Body of pancreas (tissue), 4 donors: ENCODE measurements around the gene CTNND2.

Experiments
- CTCF ChIP-seq, 7 experiments: fragments of 450-650 bp in 4 of 7; fragments of 200-600 bp in 3 of 7; sonication (generic) in 3 of 7; IDR thresholded peaks; one replicate each; pipeline ENCODE4 v1.5.1; 2016 to 2019; ENCODE audit warnings: antibody characterized with exemption in 7 of 7
- POLR2A ChIP-seq, 3 donors: fragments of 450-650 bp; IDR thresholded peaks; one replicate each; pipeline ENCODE4 v1.6.1; 2016; ENCODE audit warnings: antibody characterized with exemption in 3 of 3, mild to moderate bottlenecking in 2 of 3

DNA sequence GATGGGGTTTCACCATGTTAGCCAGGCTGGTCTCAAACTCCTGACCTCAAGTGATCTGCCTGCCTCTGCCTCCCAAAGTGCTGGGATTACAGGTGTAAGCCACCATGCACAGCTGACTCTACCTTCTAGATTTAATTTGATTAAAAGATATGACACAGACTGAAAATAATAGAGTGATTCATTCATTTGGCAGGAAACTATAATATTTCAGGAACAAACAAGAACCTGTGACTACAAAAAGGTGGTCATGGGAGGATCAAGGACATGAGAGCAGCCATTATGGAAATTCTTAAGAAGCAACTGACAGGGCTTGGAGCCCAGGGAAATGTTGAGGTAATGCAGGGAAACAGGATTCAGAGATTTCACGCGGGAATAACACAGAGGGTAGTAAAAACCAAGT is 877.7 kb downstream of the CTNND2 start:
- TF ChIP-seq POLR2A (IDR thresholded peaks at IDR 0.05): no peak
- TF ChIP-seq CTCF (IDR thresholded peaks at IDR 0.05): no peak
